Measurements from ENCODE around the gene DNAH14.

DNAH14 gene

DNA sequence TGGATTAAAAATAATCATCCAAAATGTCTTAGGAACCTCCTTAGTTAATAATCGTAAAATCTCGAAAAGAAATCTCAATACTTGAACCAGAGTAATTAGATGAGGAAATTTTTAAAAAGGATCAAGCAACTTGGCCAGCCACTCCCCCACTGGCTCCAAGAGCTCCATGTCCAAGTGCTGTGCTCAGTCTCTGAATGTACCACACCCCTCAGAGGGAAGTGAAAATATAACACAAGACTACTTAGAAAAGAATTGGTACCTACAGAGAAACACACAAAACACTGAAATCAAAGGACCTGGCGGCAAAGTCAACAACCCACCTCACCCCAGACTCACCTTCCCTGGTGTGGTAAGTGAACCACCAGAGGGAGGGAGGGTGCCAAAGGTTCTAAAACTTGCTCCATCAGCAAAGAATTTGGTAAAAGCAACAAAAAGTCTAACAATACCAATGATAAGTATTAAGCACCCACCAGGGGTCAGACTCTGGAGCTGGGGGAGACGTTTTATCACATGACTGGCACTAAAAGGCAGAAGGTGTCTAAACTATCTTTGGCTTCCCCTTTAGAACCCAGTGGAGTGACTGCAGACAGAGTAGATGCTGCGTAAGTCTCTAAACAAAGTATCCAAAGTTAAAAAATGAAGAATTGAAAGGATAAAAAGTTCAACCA lies 484.4 kb downstream of the DNAH14 start:
- no peak for DNase-seq

DNA sequence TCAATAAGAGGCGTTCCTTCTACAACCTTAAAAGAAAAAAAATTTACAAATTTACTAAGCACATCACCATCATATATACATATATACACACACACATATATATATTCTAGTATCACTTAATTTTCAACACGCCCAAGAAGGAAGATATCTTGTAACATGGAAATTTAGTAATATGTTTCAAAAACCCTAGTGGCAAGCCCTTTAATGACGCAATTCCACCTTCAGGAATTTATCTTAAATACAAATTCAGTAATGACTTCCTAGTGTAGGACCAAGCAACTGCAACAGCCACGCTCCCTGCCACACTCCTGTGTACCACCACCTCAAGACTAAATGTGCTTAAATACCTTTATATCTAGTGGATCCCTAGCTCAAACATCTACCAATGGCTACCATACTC lies 485.8 kb downstream of the DNAH14 start:
- no peak for DNase-seq

DNA sequence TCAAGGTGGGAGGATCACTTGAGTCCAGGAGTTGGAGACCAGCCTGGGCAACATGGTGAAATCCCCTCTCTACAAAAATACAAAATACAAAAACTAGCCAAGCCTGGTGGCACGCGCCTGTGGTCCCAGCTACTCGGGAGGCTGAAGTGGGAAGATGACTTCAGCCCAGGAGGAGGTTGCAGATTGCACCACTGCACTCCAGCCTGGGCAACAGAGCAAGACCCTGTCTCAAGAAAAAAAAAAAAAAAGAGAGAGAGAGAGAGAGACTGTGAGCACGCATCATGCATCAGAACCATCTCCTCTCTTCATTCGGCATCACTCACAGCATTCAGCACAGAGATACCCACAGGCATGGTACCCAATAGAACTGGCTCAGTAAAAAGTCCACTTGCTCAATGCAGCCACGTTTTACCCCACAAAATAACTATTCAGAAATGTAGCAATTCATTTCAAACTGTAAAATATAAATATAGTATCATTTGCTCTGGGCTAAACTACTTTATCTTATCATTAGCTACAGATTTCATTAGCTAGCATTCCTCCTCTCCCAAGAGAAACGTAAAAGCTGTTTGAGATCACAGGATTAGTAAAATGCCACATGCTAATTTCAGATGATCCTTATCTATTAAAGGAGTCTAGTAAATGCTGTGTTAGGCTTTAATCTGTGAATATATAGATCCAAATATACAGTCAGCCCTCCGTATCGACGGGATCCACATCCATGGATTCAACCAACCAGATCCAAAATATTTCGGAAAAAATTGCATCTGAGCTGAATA lies 486.7 kb downstream of the DNAH14 start:
- no peak for DNase-seq

DNA sequence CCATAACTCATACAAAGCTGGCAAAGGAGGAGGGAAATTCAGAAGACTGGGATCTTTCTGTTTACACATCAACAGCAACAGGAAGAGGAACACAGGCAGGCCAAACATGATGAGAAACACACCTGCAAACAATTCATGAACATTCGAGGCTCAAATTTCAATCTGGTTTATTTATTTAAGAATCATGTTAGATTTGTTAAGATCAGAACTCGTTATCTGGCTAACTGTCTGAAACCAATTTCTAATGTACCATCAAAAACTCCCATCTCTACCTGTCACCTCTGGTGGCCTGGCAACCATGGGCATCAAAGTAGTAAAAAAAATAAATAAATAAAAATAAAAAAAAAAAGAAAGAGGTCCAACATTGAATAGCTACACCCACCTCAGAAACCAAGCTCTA lies 488.6 kb downstream of the DNAH14 start:
- DNase-seq, result no peak

DNA sequence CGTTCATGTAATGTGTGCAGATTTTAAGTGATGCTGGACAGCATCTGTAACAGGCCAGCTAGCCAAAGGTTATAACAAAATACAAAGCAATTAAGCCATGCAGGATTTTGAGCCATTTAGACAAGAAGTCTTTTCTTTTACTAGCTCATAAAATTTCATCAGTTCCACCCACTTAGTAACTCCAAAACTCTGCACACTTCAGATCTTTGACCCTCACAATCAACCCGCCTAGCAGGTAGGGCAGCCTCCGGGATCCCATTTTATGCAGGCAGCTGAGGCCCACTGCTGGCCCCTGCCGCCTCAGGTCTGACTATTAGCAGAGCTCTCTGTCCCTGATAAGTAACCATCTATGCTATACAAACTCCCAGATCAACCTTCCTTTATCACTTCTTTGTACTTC lies 489.1 kb downstream of the DNAH14 start:
- DNase-seq, result no peak

DNA sequence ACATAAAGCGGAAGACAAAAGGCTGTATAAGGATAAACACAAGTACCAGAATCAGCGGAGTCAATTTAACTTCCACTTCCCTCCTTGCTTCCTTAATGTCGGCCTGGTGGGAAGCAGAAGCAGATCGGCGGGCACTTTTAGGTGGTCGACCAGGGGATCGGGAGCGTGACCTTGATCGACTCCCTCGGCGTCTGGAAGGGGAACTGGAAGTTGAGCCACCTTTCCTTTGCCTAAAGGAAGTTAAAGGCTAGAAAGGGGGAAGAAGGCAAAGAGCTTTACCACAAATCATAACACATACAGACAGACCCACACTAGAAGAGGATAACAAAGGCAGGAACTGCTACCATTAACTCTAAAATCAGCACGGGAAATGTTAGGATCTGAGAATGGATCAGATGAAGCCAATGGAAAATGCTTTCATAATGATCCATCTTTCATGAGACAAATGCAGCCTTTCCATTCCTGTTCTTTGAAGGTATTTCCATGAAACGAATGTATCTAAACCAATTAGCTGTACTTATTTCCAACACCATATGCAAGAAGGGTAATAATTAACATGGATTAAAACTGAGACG lies 492.6 kb downstream of the DNAH14 start:
- no peak for DNase-seq

DNA sequence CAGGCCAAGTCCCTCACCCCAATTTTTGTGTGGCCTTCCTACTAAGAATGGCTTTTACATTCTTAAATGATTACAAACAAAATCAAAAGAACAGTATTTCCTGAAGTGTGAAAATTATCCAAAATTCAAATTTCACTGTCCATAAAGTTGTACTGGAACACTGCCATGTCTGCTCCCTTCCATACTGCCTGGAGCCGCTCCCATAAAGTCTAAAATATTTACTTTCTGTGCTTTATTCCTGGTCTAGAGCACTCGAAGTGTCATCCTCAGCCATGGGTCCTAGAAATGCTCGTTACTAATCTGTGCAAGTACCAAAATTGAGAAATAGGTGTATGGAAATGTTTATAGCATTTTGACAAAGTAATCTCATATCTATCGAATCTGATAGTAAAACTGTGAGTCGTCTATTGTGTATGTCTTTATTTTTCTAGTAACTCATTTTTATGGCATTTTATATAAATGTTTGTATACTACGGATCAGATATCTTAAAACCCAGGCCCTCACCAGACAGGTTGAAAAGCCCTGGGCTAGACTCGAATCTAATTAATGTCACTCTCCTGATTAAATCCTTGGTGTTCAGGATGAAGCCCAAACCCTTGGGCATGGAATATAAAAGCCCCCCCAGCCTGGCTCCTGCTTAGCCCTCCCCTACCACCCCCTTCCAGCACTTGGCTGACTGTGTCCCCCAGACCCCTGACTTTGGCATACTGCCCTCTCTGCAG lies 493.5 kb downstream of the DNAH14 start:
- DNase-seq, result no peak

DNA sequence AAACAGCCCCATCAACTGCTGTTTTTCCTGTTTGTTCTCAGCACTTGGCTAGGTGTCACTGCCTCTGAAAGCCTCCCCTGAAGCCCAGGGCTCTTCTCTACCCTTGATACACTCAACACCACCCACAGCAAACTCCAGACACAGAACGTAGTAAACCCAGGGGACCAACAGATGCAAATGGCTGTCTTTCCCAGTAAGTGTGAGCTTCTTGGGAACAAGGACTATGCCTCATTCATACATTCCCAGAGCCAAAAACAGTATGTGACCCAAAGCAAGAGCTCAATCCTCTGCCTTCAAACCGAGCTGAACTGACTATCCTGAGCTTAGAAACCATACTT lies 494.0 kb downstream of the DNAH14 start:
- DNase-seq, result no peak

DNA sequence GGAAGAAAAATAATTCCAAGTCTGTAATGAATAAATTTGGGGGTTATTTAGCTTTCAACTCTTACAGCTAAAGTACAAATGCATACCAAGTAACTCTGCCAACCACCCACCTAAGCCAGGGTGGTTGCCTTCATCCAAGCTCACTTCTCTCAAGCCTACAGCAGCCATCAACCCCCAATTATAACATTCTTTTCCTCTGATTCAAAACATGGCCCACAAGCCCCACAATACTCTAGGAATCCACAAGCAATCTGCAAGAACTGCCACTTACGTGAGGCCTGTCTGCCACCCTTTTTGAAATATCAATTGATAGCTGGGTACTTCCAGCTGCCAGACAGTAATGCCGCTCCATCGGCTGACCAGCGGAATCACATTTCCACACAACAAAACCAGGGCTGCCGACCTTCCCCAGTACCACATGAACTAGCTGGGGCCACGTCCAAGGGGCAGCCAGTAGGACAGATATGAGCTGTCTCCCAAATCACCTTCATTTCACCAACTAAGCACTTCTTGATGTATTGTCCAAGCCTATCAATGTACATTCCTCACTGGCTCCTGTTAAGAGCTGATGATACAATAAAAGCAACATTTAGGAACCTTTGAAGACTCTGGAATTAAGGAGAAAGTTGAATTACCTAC lies 495.2 kb downstream of the DNAH14 start:
- no peak for DNase-seq

DNA sequence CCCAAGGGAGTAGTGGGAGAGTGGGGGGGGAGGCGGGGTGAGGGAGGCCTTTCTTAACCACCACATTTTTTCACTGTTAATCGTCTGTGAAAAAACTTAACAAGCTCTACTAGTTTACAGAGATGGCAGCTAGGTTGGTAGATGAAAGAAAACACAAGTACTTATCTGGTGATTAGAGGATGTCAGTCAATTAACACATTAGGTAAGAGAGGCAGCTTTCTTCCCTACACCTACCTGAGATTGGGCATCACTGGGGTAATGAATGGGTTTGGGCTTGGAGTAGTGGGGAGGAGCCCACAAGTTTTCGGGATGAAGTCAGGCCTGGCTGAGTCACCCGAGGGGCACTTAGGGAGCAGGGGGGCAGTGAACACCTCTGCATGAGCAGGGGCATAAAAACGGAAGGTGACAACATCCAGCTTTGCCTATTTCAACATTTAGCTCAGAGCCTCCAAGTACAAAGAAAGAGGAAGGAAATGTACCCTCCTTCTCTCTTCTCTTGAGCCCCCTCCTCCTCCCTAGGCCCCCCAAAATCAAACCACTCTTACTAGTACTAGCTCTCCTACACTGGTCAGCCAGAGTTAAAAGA lies 495.8 kb downstream of the DNAH14 start:
- DNase-seq, result peak; percentile 20

DNA sequence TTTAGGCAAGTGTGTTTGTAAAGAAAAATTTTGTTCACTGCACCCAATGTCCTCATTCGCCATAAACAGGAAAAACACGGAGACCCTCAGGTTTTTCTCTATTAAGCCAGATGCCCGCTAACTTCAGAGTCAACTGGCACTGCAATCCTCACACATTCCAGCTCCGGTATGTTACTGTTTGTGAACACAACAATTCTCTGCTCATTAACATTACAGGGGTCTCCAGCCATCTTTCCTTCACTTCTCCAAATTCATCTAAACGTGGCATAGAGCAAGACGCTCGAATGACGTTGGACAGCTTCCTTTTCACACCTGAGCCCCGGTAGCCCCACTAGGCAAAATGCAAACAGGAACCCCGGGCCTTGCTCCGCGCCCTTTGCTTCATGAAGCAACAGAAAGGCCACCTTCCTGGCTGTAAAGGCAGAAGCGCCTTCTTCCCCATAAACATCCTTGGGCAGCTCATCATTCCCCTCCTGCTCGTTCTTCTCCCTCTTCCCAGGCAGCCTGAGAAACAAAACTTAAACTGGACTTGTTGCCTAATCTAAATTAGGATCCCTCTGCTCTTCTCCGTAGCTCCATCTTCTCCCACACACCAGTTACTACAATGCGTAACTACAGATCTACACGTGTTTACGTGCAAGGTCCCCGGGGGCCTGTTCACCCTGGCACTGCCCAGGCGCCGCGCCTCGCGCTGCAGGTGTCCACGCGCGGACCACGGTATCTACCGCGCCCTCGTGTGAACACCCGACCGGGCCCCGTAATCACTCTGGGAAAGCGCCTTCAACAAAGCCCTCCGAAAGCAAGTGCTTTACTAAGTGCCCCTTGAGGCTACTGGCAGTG lies 497.1 kb downstream of the DNAH14 start:
- peak; percentile 41 for DNase-seq

DNA sequence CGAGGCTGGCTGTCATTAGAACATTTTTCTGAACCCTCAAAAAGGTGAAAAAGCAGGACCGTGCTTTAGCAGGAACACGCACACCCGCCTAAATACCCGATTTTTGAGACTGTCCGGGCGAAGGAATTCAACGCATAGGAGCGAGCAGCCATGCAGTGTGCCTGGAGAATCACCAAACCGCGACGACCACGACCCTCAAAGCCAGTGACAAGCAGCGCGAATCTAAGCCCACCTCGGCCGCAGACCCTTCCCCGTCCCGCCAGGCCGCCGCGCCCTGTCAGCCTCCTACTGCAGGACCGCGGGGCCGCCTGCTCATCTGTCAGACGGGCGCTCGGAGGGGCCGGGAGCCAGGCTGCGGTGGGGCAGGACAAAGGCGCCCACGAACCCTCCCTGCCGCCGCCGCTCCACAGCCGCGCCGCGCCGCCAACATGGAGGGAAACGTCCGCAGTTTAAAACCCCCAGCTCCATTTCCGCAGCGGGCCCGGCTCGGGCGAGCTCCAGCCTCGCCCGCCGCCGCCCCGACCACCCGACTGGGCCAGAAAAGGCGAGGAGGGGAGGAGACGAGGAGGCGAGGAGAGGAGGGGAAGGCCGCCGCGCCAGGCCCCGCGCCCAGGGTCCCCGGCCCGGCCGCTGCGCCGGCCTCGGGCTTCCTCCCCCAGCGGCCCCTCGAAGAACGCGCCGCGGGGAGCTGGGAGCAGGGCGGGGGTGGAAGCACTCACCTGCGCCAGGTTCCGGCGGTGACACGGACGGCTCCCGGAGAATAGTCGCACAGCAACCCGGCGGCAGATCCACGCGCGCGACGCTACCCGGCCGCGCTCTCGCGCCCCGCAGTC lies 498.0 kb downstream of the DNAH14 start, which contains the start of gene LBR:
LBR (minus strand) TSS at position 804 of the 833 bp plus-strand sequence. CDS start 3,963 bp downstream, outside the sequence.
- peak; percentile 20 for DNase-seq

DNA sequence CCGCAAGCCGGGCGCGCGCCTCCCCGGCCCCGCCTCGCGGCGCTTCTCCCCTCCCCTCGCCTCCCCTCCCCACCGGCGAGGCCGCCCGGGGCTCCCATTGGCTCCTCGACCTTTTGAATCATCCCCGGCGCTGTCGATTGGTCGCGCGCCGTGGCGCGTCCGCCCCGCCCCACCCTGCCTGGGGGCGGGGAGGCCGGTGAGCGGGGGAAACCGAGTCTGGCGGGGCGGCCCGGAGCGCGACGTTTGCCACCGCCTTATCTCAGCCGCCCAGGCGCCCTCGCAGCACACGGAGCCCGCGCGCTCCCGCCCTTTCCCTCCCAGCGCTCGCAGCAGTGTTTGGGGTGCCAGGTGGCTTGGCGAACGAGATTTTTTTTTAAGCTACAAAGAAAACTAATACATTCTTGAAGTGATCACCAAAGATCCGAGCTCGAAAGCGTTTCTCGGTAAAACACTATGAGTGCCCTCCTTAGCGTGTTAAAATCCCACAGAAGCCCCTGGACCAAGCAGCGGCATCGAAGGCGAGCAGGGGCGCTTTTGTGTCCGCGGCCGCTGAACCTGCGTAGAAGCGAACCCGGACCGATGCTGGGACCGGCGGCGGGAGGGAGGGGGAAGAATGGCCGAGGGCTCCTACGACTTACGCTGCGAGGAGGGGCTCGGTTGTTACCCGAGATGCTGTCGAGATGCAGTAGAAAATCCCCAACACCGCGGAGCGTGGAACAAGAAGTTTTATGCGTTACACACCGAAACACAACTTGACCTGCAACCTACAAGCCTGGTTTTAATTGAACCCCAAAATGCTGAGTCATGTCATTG lies 498.8 kb downstream of the DNAH14 start:
- DNase-seq, result peak; percentile 97

DNA sequence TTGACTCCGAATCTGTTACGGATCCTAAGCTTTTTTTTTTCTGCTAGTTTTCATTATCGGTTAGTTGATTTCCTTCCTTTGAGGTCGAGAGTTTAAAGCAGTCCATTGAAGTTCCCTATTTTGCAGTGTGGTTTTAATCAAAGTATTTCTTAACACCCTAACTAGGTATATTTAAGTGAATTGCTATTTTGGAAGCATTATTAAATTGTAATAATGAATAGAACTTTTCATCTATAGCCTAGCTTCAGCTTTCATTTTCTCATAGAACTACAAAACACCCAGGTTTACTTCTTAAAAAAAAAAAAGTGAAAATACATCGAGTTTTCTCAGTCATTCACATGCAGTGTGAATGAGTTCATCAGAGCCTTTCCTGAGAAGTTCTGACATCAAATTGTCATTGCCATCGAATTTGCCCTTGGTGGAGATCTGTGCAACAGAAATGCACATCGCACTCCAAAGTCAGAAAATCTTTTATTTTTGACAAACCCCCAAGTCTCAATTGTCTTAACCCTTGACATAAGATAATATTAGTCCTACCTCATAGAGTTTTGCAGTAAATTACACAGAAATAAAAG lies 499.5 kb downstream of the DNAH14 start:
- no peak for DNase-seq

DNA sequence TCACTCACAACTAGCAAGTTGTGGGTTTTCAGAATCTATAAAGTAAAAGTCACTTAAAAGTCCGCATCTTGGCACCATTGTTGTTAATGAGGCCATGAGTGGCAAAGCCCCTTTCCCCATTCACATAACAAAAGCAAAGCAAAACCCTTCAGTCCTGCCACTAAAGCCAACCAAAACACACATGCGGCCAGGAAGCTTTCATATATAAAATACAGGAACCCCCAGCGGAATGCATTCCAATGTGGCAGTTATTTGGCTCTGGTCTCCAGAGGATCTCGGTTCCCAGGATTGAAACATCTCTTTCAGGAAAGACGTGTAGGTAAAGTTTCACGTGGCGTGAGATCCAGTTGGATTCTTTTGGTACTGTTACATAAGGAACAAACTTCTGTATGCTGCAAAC lies 500.8 kb downstream of the DNAH14 start:
- DNase-seq, result no peak

DNA sequence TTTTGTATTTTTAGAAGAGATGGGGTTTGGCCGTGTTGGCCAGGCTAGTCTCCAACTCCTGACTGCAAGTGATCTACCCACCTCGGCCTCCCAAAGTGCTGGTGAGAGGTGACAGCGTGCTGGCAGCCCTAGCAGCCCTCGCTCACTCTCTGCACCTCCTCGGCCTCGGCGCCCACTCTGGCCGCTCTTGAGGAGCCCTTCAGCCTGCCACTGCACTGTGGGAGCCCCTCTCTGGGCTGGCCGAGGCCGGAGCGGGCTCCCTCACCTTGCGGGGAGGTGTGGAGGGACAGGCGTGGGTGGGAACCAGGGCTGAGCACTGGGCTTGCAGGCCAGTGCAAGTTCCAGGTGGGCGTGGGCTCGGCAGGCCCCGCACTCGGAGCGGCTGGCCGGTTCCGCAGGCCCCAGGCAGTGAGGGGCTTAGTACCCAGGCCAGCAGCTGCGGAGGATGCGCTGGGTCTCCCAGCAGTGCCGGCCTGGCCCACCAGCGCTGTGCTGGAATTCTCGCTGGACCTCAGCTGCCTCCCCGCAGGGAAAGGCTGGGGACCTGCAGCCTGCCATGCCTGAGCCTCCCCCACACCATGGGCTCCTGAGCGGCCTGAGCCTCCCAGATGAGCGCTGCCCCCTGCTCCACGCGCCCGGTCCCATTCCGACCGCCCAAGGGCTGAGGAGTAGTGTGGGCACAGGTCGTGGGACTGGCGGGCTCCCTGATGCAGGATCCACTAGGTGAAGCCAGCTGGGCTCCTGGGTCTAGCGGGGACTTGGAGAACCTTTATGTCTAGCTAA lies 501.8 kb downstream of the DNAH14 start:
- DNase-seq, result no peak

DNA sequence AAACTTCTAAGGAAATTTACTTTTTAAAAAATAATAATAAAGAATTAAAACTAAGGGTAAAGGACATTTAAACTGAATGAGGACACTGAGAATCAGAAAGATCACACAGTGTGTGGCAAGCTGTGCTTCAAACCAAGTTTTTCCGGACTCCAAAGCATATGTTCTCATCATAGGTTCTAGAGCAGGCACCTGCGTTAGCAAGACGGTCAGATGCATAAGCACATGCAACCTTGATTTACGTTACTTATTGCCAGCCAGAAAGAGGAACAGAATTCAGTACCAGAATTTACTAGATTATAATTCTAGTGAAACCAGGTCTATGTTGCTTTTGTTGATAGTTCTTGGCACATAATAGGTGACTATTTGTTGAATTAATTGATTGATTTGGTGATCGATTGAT lies 504.6 kb downstream of the DNAH14 start:
- no peak for DNase-seq

DNA sequence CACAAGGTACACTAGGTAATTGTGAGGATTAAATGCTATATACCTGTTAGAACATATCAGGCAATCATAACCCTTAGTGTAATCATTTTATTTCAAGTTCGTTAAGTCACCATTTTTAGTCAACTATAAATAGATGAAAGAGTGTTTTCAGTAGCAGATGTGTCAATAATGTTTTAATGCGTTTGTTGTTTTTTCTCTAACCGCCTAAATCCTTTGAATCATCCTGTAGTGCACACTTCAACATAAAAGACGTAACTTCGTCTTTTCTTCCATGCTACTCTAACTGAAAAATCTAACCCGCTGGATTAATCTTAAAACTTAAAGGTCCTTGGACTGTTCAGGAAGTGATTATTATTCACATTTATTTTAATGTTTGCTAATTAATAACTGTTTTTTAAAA lies 505.6 kb downstream of the DNAH14 start:
- DNase-seq, result no peak

DNA sequence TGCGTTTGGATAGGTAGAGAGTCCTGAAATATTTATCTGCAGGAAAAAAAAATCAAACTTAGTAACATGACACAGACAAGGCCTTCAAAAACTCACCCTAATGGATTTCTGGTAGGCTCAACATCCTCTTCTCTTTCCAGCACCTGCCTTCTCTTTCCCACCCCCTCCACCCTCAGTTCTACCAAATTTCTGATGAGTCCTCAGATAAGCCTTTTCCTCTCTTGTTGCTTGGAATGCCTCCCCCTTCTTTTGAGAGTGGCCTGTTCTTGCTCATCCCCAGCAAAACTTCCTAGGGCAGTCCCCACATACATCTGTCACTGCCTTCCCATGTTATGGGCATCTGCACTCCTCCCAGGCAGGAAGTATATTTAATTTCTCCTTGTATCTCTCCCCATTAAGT lies 506.0 kb downstream of the DNAH14 start:
- DNase-seq, result no peak
